Neural cell (in vitro differentiated cells): ENCODE results near the gene CITED1. TPM values are rescaled to one million over a fixed set of nuclear protein-coding genes. Genes with fewer than 3 reads are reported as not detected.

Experiments used
- H2AFZ ChIP-seq: fragments of 200-600, 300-800 bp; sonication (generic), shearing (Covaris generic); 2 replicates; pipeline ENCODE4 v1.6.0; 2014; ENCODE audit warnings: low read depth, mild to moderate bottlenecking, antibody characterized with exemption, low read length, moderate library complexity
- H3F3A ChIP-seq: fragments of 200-600 bp; shearing (Covaris generic); 2 replicates; pipeline ENCODE4 v1.6.1; 2016; ENCODE audit warnings: mild to moderate bottlenecking, moderate library complexity, mixed read lengths, antibody characterized with exemption, low read length; ENCODE audit not compliant: insufficient read depth, poor library complexity, severe bottlenecking
- H3K27ac ChIP-seq: fragments of 200-600, 300-800 bp; sonication (generic), shearing (Covaris generic); 2 replicates; pipeline ENCODE4 v1.5.1; 2014; ENCODE audit warnings: mild to moderate bottlenecking, low read length, moderate library complexity
- H3K27me3 ChIP-seq: fragments of 300-800, 200-600 bp; sonication (generic), shearing (Covaris generic); 2 replicates; pipeline ENCODE4 v1.6.0; 2014; ENCODE audit warnings: mild to moderate bottlenecking, low read depth, low read length, moderate library complexity; ENCODE audit not compliant: insufficient read depth
- H3K36me3 ChIP-seq: fragments of 300-800, 200-600 bp; sonication (generic), shearing (Covaris generic); 2 replicates; pipeline ENCODE4 v1.5.1; 2014; ENCODE audit warnings: mild to moderate bottlenecking, antibody characterized with exemption, low read length, moderate library complexity; ENCODE audit not compliant: insufficient read depth
- H3K4me2 ChIP-seq: fragments of 300-800, 200-600 bp; sonication (generic), shearing (Covaris generic); 2 replicates; pipeline ENCODE4 v1.6.0; 2014; ENCODE audit warnings: mild to moderate bottlenecking, low read length
- H3K4me3 ChIP-seq: fragments of 300-800, 200-600 bp; sonication (generic), shearing (Covaris generic); 2 replicates; pipeline ENCODE4 v1.5.1; 2014; ENCODE audit warnings: mild to moderate bottlenecking, low read length, moderate library complexity
- H3K79me2 ChIP-seq: fragments of 200-600 bp; shearing (Covaris generic); replicated peaks from 2 replicates; pipeline ENCODE4 v1.6.0; 2014; ENCODE audit warnings: mild to moderate bottlenecking, low read length, moderate library complexity; ENCODE audit not compliant: insufficient read depth
- H3K9ac ChIP-seq: fragments of 300-800, 200-600 bp; sonication (generic), shearing (Covaris generic); 2 replicates; pipeline ENCODE4 v1.6.1; 2016; ENCODE audit warnings: mild to moderate bottlenecking, low read length, mixed read lengths
- H3K9me2 ChIP-seq: fragments of 200-600 bp; shearing (Covaris generic); 2 replicates; pipeline ENCODE4 v1.6.1; 2016; ENCODE audit warnings: mild to moderate bottlenecking, low read length, mixed read lengths; ENCODE audit not compliant: insufficient read depth
- H3K9me3 ChIP-seq: fragments of 200-600, 300-800 bp; sonication (generic), shearing (Covaris generic); 2 replicates; pipeline ENCODE4 v1.6.1; 2016; ENCODE audit warnings: mild to moderate bottlenecking, mixed run types, low read length, moderate library complexity, mixed read lengths
- H4K20me1 ChIP-seq: fragments of 200-600 bp; shearing (Covaris generic); 2 replicates; pipeline ENCODE4 v1.6.1; 2016; ENCODE audit warnings: mild to moderate bottlenecking, mixed run types; ENCODE audit not compliant: insufficient read depth
- EP300 ChIP-seq: fragments of 450-650 bp; conservative IDR thresholded peaks from 2 replicates; pipeline ENCODE4 v1.6.1; 2014; ENCODE audit warnings: antibody characterized with exemption, mild to moderate bottlenecking, moderate library complexity; ENCODE audit not compliant: poor library complexity, severe bottlenecking
- EZH2 ChIP-seq: fragments of 200-600, 300-800 bp; shearing (Covaris generic), sonication (generic); IDR thresholded peaks from 2 replicates; pipeline ENCODE4 v1.6.1; 2014; ENCODE audit warnings: antibody characterized with exemption, low read length, borderline replicate concordance, mild to moderate bottlenecking; ENCODE audit not compliant: insufficient read depth, poor library complexity, severe bottlenecking
- MXI1 ChIP-seq: fragments of 450-650 bp; conservative IDR thresholded peaks from 2 replicates; pipeline ENCODE4 v1.6.1; 2014; ENCODE audit warnings: antibody characterized with exemption, mild to moderate bottlenecking; ENCODE audit not compliant: poor library complexity, severe bottlenecking
- POLR2AphosphoS5 ChIP-seq: IDR thresholded peaks from 2 replicates; pipeline ENCODE4 v1.6.1; 2012
- RAD21 ChIP-seq: fragments of 450-650 bp; conservative IDR thresholded peaks from 2 replicates; pipeline ENCODE4 v1.6.1; 2014; ENCODE audit warnings: antibody characterized with exemption, mild to moderate bottlenecking, moderate library complexity
- SMC3 ChIP-seq: fragments of 450-650 bp; conservative IDR thresholded peaks from 2 replicates; pipeline ENCODE4 v1.6.1; 2014; ENCODE audit warnings: antibody characterized with exemption, mild to moderate bottlenecking, moderate library complexity; ENCODE audit not compliant: poor library complexity
- TAF1 ChIP-seq: IDR thresholded peaks from 2 replicates; pipeline ENCODE4 v1.6.1; 2012; ENCODE audit warnings: low read depth
- polyA plus RNA-seq: library from polyadenylated mRNA; depleted of rRNA; stranded (reverse); fragments of >200 nt; gene quantifications from 2 replicates; pipeline ENCODE4 v1.2.3, GENCODE V29; 2014
- TF ChIP-seq, protein P1 (sequence below): IDR thresholded peaks from 2 replicates; pipeline ENCODE4 v1.6.1; 2012; ENCODE audit warnings: borderline replicate concordance
- TF ChIP-seq, protein P2 (sequence below): fragments of 450-650 bp; IDR thresholded peaks from 2 replicates; pipeline ENCODE4 v1.5.1; 2014; ENCODE audit warnings: antibody characterized with exemption, mild to moderate bottlenecking, moderate library complexity; ENCODE audit not compliant: poor library complexity, severe bottlenecking

Gene CITED1
- polyA plus RNA-seq, 1 donor from 2014 or later: 24.1 TPM

DNA sequence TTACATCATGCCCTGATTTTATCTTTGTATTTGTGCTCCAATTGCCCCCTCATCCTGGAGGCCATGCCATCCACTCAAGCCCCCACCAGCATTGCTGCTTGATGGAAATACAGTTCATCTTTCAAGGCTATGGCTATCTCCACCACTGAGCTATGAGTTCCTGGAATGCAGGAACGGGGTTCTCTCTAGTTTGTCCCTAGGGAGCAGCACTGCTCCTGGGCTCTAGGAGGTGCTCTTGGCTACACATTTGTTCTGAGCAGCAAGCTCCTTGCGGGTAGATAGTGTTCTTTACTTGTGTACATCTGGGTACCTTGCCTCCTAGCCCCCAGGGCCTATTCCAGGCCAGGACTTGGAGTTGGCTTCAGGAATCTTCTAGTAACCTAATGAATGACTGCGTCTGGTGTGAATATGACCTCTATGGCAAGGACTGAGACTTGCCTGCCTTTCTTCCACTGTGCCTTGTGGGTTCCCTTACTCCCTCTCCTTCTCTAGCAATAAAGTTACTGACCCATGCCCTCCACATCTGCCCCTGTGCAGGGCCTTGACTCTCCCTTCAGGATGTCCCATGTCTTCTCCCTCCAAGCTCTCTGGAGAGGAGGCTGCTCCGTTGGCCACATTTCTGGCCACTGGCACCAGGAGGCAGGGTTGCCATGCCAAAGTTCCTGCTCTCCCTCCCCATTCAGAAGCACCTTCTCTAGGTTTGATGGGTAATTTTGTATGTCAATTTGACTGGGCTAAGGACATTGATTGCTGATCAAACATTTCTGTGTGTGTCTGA is 7.6 kb downstream of the CITED1 start:
- Histone ChIP-seq H3K27me3 (peaks cover 4% of the 10 kb centered on the region), H3K9me3 (no peaks in the 10 kb centered on the region), H3K79me2 (no peaks in the 10 kb centered on the region), H3K4me2 (no peak overlapping the region), H2AFZ (no peak overlapping the region), H3K27ac (no peak overlapping the region), H3K9ac (no peak overlapping the region), H3K4me3 (no peak overlapping the region), H3K9me2 (no peaks in the 10 kb centered on the region), H4K20me1 (no peaks in the 10 kb centered on the region), H3F3A (no peaks in the 10 kb centered on the region), H3K36me3 (no peaks in the 10 kb centered on the region)
- TF ChIP-seq MXI1 (no peak), EP300 (no peak), POLR2AphosphoS5 (no peak), EZH2 (no peak), SMC3 (no peak), TAF1 (no peak), RAD21 (no peak)
- TF ChIP-seq, protein P1, sequence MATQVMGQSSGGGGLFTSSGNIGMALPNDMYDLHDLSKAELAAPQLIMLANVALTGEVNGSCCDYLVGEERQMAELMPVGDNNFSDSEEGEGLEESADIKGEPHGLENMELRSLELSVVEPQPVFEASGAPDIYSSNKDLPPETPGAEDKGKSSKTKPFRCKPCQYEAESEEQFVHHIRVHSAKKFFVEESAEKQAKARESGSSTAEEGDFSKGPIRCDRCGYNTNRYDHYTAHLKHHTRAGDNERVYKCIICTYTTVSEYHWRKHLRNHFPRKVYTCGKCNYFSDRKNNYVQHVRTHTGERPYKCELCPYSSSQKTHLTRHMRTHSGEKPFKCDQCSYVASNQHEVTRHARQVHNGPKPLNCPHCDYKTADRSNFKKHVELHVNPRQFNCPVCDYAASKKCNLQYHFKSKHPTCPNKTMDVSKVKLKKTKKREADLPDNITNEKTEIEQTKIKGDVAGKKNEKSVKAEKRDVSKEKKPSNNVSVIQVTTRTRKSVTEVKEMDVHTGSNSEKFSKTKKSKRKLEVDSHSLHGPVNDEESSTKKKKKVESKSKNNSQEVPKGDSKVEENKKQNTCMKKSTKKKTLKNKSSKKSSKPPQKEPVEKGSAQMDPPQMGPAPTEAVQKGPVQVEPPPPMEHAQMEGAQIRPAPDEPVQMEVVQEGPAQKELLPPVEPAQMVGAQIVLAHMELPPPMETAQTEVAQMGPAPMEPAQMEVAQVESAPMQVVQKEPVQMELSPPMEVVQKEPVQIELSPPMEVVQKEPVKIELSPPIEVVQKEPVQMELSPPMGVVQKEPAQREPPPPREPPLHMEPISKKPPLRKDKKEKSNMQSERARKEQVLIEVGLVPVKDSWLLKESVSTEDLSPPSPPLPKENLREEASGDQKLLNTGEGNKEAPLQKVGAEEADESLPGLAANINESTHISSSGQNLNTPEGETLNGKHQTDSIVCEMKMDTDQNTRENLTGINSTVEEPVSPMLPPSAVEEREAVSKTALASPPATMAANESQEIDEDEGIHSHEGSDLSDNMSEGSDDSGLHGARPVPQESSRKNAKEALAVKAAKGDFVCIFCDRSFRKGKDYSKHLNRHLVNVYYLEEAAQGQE: no peak
- TF ChIP-seq, protein P2, sequence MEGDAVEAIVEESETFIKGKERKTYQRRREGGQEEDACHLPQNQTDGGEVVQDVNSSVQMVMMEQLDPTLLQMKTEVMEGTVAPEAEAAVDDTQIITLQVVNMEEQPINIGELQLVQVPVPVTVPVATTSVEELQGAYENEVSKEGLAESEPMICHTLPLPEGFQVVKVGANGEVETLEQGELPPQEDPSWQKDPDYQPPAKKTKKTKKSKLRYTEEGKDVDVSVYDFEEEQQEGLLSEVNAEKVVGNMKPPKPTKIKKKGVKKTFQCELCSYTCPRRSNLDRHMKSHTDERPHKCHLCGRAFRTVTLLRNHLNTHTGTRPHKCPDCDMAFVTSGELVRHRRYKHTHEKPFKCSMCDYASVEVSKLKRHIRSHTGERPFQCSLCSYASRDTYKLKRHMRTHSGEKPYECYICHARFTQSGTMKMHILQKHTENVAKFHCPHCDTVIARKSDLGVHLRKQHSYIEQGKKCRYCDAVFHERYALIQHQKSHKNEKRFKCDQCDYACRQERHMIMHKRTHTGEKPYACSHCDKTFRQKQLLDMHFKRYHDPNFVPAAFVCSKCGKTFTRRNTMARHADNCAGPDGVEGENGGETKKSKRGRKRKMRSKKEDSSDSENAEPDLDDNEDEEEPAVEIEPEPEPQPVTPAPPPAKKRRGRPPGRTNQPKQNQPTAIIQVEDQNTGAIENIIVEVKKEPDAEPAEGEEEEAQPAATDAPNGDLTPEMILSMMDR: no peak

DNA sequence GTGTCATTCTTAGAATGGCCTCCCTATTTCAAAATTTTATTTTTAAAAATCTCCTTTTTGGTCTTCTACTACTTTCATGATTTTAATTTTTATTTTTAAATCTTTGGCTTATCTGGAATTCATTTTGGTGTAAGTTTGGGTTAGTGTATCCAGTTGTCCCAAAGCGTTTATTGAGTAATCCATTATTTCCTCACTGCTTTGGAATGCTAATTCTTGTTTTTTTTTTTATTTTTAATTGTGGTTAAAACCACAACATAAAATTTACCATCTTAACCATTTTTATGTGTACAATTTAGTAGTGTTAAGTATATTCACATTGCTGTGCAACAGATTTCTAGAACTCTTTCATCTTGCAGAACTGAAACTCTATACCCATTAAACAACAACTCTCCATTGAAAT is 8.7 kb downstream of the CITED1 start:
- TF ChIP-seq EZH2 (no peak), POLR2AphosphoS5 (no peak), SMC3 (no peak), TAF1 (no peak), EP300 (no peak), MXI1 (no peak), RAD21 (no peak)
- TF ChIP-seq, protein P1: no peak
- TF ChIP-seq, protein P2: no peak
- H3F3A ChIP-seq: no peaks in the 10 kb centered on the region
- no peaks in the 10 kb centered on the region for H3K36me3 ChIP-seq
- H3K9ac ChIP-seq: no peak overlapping the region
- H3K9me3 ChIP-seq: no peaks in the 10 kb centered on the region
- no peak overlapping the region for H3K27ac ChIP-seq
- no peaks in the 10 kb centered on the region for H4K20me1 ChIP-seq
- H3K4me2 ChIP-seq: no peak overlapping the region
- no peak overlapping the region for H3K4me3 ChIP-seq
- no peaks in the 10 kb centered on the region for H3K9me2 ChIP-seq
- H2AFZ ChIP-seq: no peak overlapping the region
- H3K79me2 ChIP-seq: no peaks in the 10 kb centered on the region
- H3K27me3 ChIP-seq: no peaks in the 10 kb centered on the region
